PC-3 (cell line): ENCODE data around the gene MOGAT3. TPM values are rescaled to one million over a fixed set of nuclear protein-coding genes. Genes with fewer than 3 reads are reported as not detected.

Experiments used
- ATAC-seq: fragments of 200-7000 bp; cut with Tn5 transposase; 2 replicates; pipeline ENCODE4 v1.9.1; 2020; ENCODE audit warnings: mild to moderate bottlenecking, moderate library complexity
- BruUV-seq: library from RNA; stranded (reverse); fragments of 400-500 nt; replicated peaks from 2 replicates; lab custom pipeline; 2021; lab: Mats Ljungman, UMichigan
- CTCF ChIA-PET: fragments of 300-600 bp; sonication (Branson Sonifier 250); formaldehyde crosslinking; loops from one replicate; lab custom pipeline; 2022; ENCODE audit warnings: antibody characterized with exemption; lab: Charles Lee
- POLR2A ChIA-PET: fragments of 300-600 bp; sonication (Branson Sonifier 250); formaldehyde crosslinking; loops from one replicate; lab custom pipeline; 2022; ENCODE audit warnings: antibody characterized with exemption; ENCODE audit not compliant: unreplicated experiment; lab: Charles Lee
- DNase-seq: peaks from one replicate; pipeline ENCODE4 v3.0.0-alpha.2; 2015
- H2AFZ ChIP-seq: fragments of 300-600 bp; sonication (generic); 2 replicates; pipeline ENCODE4 v1.6.0; 2016; ENCODE audit warnings: antibody characterized with exemption, low read length
- H3F3A ChIP-seq: fragments of 300-600 bp; sonication (generic); one replicate; pipeline ENCODE4 v1.6.0; 2017; ENCODE audit warnings: antibody characterized with exemption, low read length, control low read depth, mild to moderate bottlenecking; ENCODE audit not compliant: unreplicated experiment
- H3K27ac ChIP-seq: fragments of 300-600 bp; sonication (generic); 2 replicates; pipeline ENCODE4 v1.5.1; 2016; ENCODE audit warnings: mild to moderate bottlenecking, low read length
- H3K27me3 ChIP-seq: fragments of 300-600 bp; sonication (generic); 2 replicates; pipeline ENCODE4 v1.6.1; 2016; ENCODE audit warnings: low read length, mixed read lengths
- H3K36me3 ChIP-seq: fragments of 300-600 bp; sonication (generic); 2 replicates; pipeline ENCODE4 v1.6.1; 2016; ENCODE audit warnings: low read depth, mixed run types, low read length, mixed read lengths
- H3K4me1 ChIP-seq: fragments of 300-600 bp; sonication (generic); 2 replicates; pipeline ENCODE4 v1.5.1; 2016; ENCODE audit warnings: low read length; ENCODE audit not compliant: insufficient read depth
- H3K4me2 ChIP-seq: fragments of 300-600 bp; sonication (generic); 2 replicates; pipeline ENCODE4 v1.6.0; 2016; ENCODE audit warnings: low read length
- H3K4me3 ChIP-seq: fragments of 300-600 bp; sonication (generic); 2 replicates; pipeline ENCODE4 v1.5.1; 2016; ENCODE audit warnings: mild to moderate bottlenecking, low read length, mixed read lengths
- H3K79me2 ChIP-seq: fragments of 300-600 bp; sonication (generic); 2 replicates; pipeline ENCODE4 v1.6.1; 2017; ENCODE audit warnings: low read length, mixed read lengths
- H3K9ac ChIP-seq: fragments of 300-600 bp; sonication (generic); 2 replicates; pipeline ENCODE4 v1.6.0; 2016; ENCODE audit warnings: mild to moderate bottlenecking, low read length
- H3K9me2 ChIP-seq: fragments of 300-600 bp; sonication (generic); replicated peaks from 2 replicates; pipeline ENCODE4 v1.6.1; 2016; ENCODE audit warnings: mixed run types, low read length, mixed read lengths
- H3K9me3 ChIP-seq: fragments of 300-600 bp; sonication (generic); 2 replicates; pipeline ENCODE4 v1.6.1; 2016; ENCODE audit warnings: low read length, mixed read lengths
- H4K20me1 ChIP-seq: fragments of 300-600 bp; sonication (generic); 2 replicates; pipeline ENCODE4 v1.6.1; 2016; ENCODE audit warnings: low read length, mixed read lengths
- CTCF ChIP-seq: fragments of 300-600 bp; sonication (generic); conservative IDR thresholded peaks from 2 replicates; pipeline ENCODE4 v1.5.1; 2017; ENCODE audit warnings: antibody characterized with exemption, low read depth, mild to moderate bottlenecking, low read length
- EZH2 ChIP-seq: fragments of 300-600 bp; sonication (generic); IDR thresholded peaks from one replicate; pipeline ENCODE4 v1.6.1; 2017; ENCODE audit warnings: antibody characterized with exemption, mild to moderate bottlenecking, low read length; ENCODE audit not compliant: unreplicated experiment
- EZH2phosphoT487 ChIP-seq: fragments of 300-600 bp; sonication (generic); IDR thresholded peaks from 2 replicates; pipeline ENCODE4 v1.6.1; 2018; ENCODE audit warnings: mild to moderate bottlenecking, antibody characterized with exemption, low read length, borderline replicate concordance
- intact Hi-C: fragments of 100-400 bp; cut with micrococcal nuclease; formaldehyde crosslinking; loops from 2 replicates; pipeline ENCODE4 v1.9.0; 2023
- total RNA-seq: library from RNA; depleted of rRNA; stranded (reverse); fragments of >200 nt; gene quantifications from 2 replicates; pipeline ENCODE4 v1.2.3, GENCODE V29; 2014

MOGAT3 gene
- total RNA-seq, 1 experiment from 2014 or later = not detected

GRCh38 chr7:101198476-101198875 is 2.4 kb downstream of the MOGAT3 start:
- Histone ChIP-seq H3K9me2 (no peaks in the 10 kb centered on the region), H3K27ac (no peak overlapping the region), H3K4me1 (no peaks in the 10 kb centered on the region), H3K4me2 (no peak overlapping the region), H3K27me3 (no peaks in the 10 kb centered on the region), H4K20me1 (no peaks in the 10 kb centered on the region), H3K79me2 (no peaks in the 10 kb centered on the region), H2AFZ (no peak overlapping the region), H3K9me3 (no peaks in the 10 kb centered on the region), H3K4me3 (no peak overlapping the region), H3F3A (no peaks in the 10 kb centered on the region), H3K36me3 (no peaks in the 10 kb centered on the region), H3K9ac (no peak overlapping the region)
- TF ChIP-seq CTCF (no peak), EZH2 (no peak), EZH2phosphoT487 (no peak)
- no TSS peak for BruUV-seq
- ATAC-seq = no peak
- no peak for DNase-seq
- POLR2A ChIA-PET = no interaction called here
- intact Hi-C loops = no loop called here
- CTCF ChIA-PET = no interaction called here

GRCh38 chr7:101197991-101198390 is 2.8 kb downstream of the MOGAT3 start:
- Histone ChIP-seq H3F3A (no peaks in the 10 kb centered on the region), H2AFZ (no peak overlapping the region), H3K4me3 (no peak overlapping the region), H3K79me2 (no peaks in the 10 kb centered on the region), H3K9me2 (no peaks in the 10 kb centered on the region), H3K27me3 (no peaks in the 10 kb centered on the region), H3K4me2 (no peak overlapping the region), H3K9me3 (no peaks in the 10 kb centered on the region), H3K9ac (no peak overlapping the region), H3K27ac (no peak overlapping the region), H3K36me3 (no peaks in the 10 kb centered on the region), H3K4me1 (no peaks in the 10 kb centered on the region), H4K20me1 (no peaks in the 10 kb centered on the region)
- no peak for DNase-seq
- no peak for TF ChIP-seq EZH2
- no peak for TF ChIP-seq EZH2phosphoT487
- TF ChIP-seq CTCF = no peak
- intact Hi-C loops = no loop called here
- ChIA-PET CTCF (no interaction called here), POLR2A (no interaction called here)
- BruUV-seq = no TSS peak
- ATAC-seq = no peak

- H3K4me1 ChIP-seq = no peaks in the 10 kb centered on the region
- ATAC-seq = no peak
- no TSS peak for BruUV-seq
- H3K27ac ChIP-seq = no peak overlapping the region
- H2AFZ ChIP-seq = no peak overlapping the region
- H3K9ac ChIP-seq = no peak overlapping the region
- H3K27me3 ChIP-seq = no peaks in the 10 kb centered on the region
- intact Hi-C loops = no loop called here
- no peaks in the 10 kb centered on the region for H3K36me3 ChIP-seq
- POLR2A ChIA-PET = no interaction called here
- H3K9me3 ChIP-seq = no peaks in the 10 kb centered on the region
- CTCF ChIA-PET = interaction anchor here (0.5 kb wide), 1 partner anchor 321 kb away, joined by 7 read pairs; the partner anchor contains the start of gene SRRT
- no peak for TF ChIP-seq CTCF
- no peak for TF ChIP-seq EZH2phosphoT487
- no peak for TF ChIP-seq EZH2
- H3K79me2 ChIP-seq = no peaks in the 10 kb centered on the region
- H3K4me2 ChIP-seq = no peak overlapping the region
- no peaks in the 10 kb centered on the region for H3K9me2 ChIP-seq
- no peak overlapping the region for H3K4me3 ChIP-seq
- no peak for DNase-seq
- H3F3A ChIP-seq = no peaks in the 10 kb centered on the region
- no peaks in the 10 kb centered on the region for H4K20me1 ChIP-seq
Observed at GRCh38 chr7:101195884-101196283, 5.0 kb downstream of the MOGAT3 start.
